Gastroesophageal sphincter (tissue), 4 donors: ENCODE measurements around the gene IL18R1. TPM values are rescaled to one million over a fixed set of nuclear protein-coding genes. Genes with fewer than 3 reads are reported as not detected.

Experiments
- ATAC-seq: fragments of 150-250 bp; one replicate; pipeline ENCODE4 v1.9.1; 2016; ENCODE audit warnings: mild to moderate bottlenecking, moderate library complexity
- H3K27ac ChIP-seq, 4 donors: fragments of 200-600 bp; sonication (generic) in 3 of 4; 1 replicate in 3 of 4; 2 replicates in 1 of 4; pipeline ENCODE4 v1.5.1; 2016 to 2019
- H3K27me3 ChIP-seq: fragments of 200-600 bp; sonication (generic); one replicate; pipeline ENCODE4 v1.5.1; 2019
- H3K36me3 ChIP-seq, 2 donors: fragments of 200-600 bp; sonication (generic); one replicate each; pipeline ENCODE4 v1.5.1; 2019; ENCODE audit warnings: control low read depth in 1 of 2
- H3K4me1 ChIP-seq, 3 donors: fragments of 200-600 bp; sonication (generic); 1 replicate in 2 of 3; 2 replicates in 1 of 3; pipeline ENCODE4 v1.5.1; 2016 to 2019; ENCODE audit warnings: control low read depth in 2 of 3
- H3K4me3 ChIP-seq, 2 donors: fragments of 200-600 bp; sonication (generic); one replicate each; pipeline ENCODE4 v1.5.1; 2019; ENCODE audit warnings: mild to moderate bottlenecking in 1 of 2, moderate library complexity in 1 of 2
- H3K9me3 ChIP-seq, 3 donors: fragments of 200-600 bp; sonication (generic); one replicate each; pipeline ENCODE4 v1.5.1; 2017 to 2019; ENCODE audit warnings: control low read depth in 2 of 3
- EP300 ChIP-seq: sonication (generic); formaldehyde crosslinking; IDR thresholded peaks from one replicate; pipeline ENCODE4 v1.6.1; 2017; ENCODE audit warnings: antibody characterized with exemption, mild to moderate bottlenecking
- POLR2A ChIP-seq, 2 donors: fragments of 450-650 bp; IDR thresholded peaks; one replicate each; pipeline ENCODE4 v1.6.1; 2017; ENCODE audit warnings: antibody characterized with exemption in 2 of 2, mild to moderate bottlenecking in 2 of 2, moderate library complexity in 1 of 2
- POLR2AphosphoS5 ChIP-seq: sonication (generic); formaldehyde crosslinking; IDR thresholded peaks from one replicate; pipeline ENCODE4 v1.6.1; 2017; ENCODE audit warnings: antibody characterized with exemption
- WGBS, 2 donors: methylation state at CpG; one replicate each; pipeline ENCODE4 v1.1.5; 2018; ENCODE audit warnings: low coverage in 1 of 2; 5-methylcytosine and 5-hydroxymethylcytosine counted together
- total RNA-seq, 4 donors: library from RNA; depleted of rRNA; stranded (reverse); fragments of >200 nt; gene quantifications; one replicate each; pipeline ENCODE4 v1.1.0, GENCODE V29; 2016
- TF ChIP-seq, protein P1 (sequence below), 4 experiments: fragments of 200-600 bp in 2 of 4; fragments of 450-650 bp in 2 of 4; sonication (generic) in 1 of 4; IDR thresholded peaks; one replicate each; pipeline ENCODE4 v1.5.1; 2017 to 2019; ENCODE audit warnings: antibody characterized with exemption in 4 of 4, mild to moderate bottlenecking in 2 of 4, moderate library complexity in 2 of 4

The IL18R1 gene
- total RNA-seq, 4 donors from 2014 or later = 2.1 to 14.9 (median 5.0) TPM

- no peaks in the 10 kb centered on the region for H3K4me1 ChIP-seq
- no peak overlapping the region for H3K27ac ChIP-seq
- H3K36me3 ChIP-seq = no peaks in the 10 kb centered on the region
- ATAC-seq = no peak
- peaks cover 11% of the 10 kb centered on the region for H3K27me3 ChIP-seq
- no peak overlapping the region for H3K4me3 ChIP-seq
- H3K9me3 ChIP-seq = no peaks in the 10 kb centered on the region
- 79 to 95% methylated on average over 5 to 8 of the region's 8 CpGs for whole genome bisulfite sequencing, 2 donors
- TF ChIP-seq POLR2A (IDR thresholded peaks at IDR 0.05) (no peak), POLR2AphosphoS5 (no peak), EP300 (no peak)
Measured at GRCh38 chr2:102313471-102313870, 42.1 kb upstream of the IL18R1 start.

DNA sequence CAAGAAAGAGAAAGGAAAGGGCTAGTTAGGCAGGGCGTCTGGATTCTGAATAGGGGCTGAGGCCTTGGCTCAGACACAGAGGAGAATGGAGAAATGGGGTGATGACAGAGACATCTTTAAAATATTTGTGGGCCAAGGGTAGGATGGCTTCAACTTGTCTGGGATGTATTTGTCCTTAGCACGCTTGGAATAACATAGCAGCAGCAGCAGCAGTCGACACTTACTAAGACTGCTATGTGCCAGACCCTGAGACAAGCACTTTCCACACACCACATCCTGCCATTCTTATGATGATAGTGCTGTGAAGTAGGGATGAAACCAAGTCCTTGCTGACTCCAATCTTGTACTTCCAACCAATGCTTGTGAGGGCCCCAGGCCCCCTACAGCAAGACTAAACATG, 41.6 kb upstream of the IL18R1 start:
- peaks cover 11% of the 10 kb centered on the region for H3K27me3 ChIP-seq
- 50 to 73% methylated on average over 1 to 3 of the region's 3 CpGs for WGBS, 2 donors
- TF ChIP-seq POLR2AphosphoS5 = no peak
- TF ChIP-seq EP300 = no peak
- TF ChIP-seq POLR2A (IDR thresholded peaks at IDR 0.05) = no peak
- TF ChIP-seq, protein P1, sequence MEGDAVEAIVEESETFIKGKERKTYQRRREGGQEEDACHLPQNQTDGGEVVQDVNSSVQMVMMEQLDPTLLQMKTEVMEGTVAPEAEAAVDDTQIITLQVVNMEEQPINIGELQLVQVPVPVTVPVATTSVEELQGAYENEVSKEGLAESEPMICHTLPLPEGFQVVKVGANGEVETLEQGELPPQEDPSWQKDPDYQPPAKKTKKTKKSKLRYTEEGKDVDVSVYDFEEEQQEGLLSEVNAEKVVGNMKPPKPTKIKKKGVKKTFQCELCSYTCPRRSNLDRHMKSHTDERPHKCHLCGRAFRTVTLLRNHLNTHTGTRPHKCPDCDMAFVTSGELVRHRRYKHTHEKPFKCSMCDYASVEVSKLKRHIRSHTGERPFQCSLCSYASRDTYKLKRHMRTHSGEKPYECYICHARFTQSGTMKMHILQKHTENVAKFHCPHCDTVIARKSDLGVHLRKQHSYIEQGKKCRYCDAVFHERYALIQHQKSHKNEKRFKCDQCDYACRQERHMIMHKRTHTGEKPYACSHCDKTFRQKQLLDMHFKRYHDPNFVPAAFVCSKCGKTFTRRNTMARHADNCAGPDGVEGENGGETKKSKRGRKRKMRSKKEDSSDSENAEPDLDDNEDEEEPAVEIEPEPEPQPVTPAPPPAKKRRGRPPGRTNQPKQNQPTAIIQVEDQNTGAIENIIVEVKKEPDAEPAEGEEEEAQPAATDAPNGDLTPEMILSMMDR (IDR thresholded peaks at IDR 0.05) = no peak
- H3K4me1 ChIP-seq = no peaks in the 10 kb centered on the region
- no peak for ATAC-seq
- no peak overlapping the region for H3K27ac ChIP-seq
- no peak overlapping the region for H3K4me3 ChIP-seq
- H3K36me3 ChIP-seq = no peaks in the 10 kb centered on the region
- no peaks in the 10 kb centered on the region for H3K9me3 ChIP-seq

DNA sequence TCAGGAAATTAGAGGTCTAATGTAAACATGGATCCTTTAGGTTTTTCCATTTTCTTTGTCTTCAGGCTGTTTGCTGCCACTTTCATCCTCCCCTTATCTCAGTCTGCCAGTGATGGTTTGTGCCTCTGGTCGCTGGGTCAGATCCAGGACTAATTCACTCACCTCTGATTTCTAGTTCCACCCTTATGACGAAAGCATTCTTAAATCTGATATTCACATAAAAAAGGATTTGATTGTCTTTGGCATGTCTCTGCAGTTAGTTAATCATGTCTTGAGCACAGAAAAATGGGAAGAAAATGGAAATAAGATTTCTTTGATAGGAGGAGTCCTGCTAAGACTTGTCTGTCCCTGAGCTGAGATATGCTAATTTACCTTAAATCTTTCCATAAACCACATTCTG, 39.7 kb upstream of the IL18R1 start:
- 39 to 72% methylated on average over 2 of the region's 2 CpGs for WGBS, 2 donors

GRCh38 chr2:102317715-102318114, 37.9 kb upstream of the IL18R1 start:
- Histone ChIP-seq H3K36me3 (no peaks in the 10 kb centered on the region), H3K4me1 (no peaks in the 10 kb centered on the region), H3K27ac (no peak overlapping the region), H3K27me3 (peaks cover 5% of the 10 kb centered on the region), H3K4me3 (no peak overlapping the region), H3K9me3 (no peaks in the 10 kb centered on the region)
- ATAC-seq = no peak
- WGBS, 2 donors = 10 to 38% methylated on average over 2 of the region's 2 CpGs
- TF ChIP-seq POLR2AphosphoS5 (no peak), EP300 (no peak), POLR2A (IDR thresholded peaks at IDR 0.05) (no peak)
- TF ChIP-seq, protein P1 (IDR thresholded peaks at IDR 0.05) = no peak

More for the DNA sequence above, 39.7 kb upstream of the IL18R1 start:
- TF ChIP-seq, protein P1 (IDR thresholded peaks at IDR 0.05) = no peak
- TF ChIP-seq EP300 (no peak), POLR2AphosphoS5 (no peak), POLR2A (IDR thresholded peaks at IDR 0.05) (no peak)
- ATAC-seq = no peak
- Histone ChIP-seq H3K27ac (no peak overlapping the region), H3K36me3 (no peaks in the 10 kb centered on the region), H3K27me3 (peaks cover under 1% of the 10 kb centered on the region), H3K4me3 (no peak overlapping the region), H3K9me3 (no peaks in the 10 kb centered on the region), H3K4me1 (no peaks in the 10 kb centered on the region)

GRCh38 chr2:102318437-102318836, 37.2 kb upstream of the IL18R1 start:
- H3K4me3 ChIP-seq = no peak overlapping the region
- no peaks in the 10 kb centered on the region for H3K4me1 ChIP-seq
- no peaks in the 10 kb centered on the region for H3K9me3 ChIP-seq
- H3K27me3 ChIP-seq = peaks cover 5% of the 10 kb centered on the region
- WGBS, 2 donors = 71 to 75% methylated on average over 1 to 2 of the region's 2 CpGs
- TF ChIP-seq POLR2A (IDR thresholded peaks at IDR 0.05) (no peak), EP300 (no peak), POLR2AphosphoS5 (no peak)
- TF ChIP-seq, protein P1 (IDR thresholded peaks at IDR 0.05) = no peak
- no peaks in the 10 kb centered on the region for H3K36me3 ChIP-seq
- ATAC-seq = no peak
- H3K27ac ChIP-seq = no peak overlapping the region
